B cell (primary cell): ENCODE measurements around the gene MCEE.

Experiments
- EZH2 ChIP-seq: IDR thresholded peaks from 2 replicates; pipeline ENCODE4 v1.6.1; 2012; ENCODE audit warnings: borderline replicate concordance, low read depth, mild to moderate bottlenecking, moderate library complexity, low read length; ENCODE audit not compliant: insufficient read depth, poor library complexity, severe bottlenecking
- TF ChIP-seq, protein P1 (sequence below): fragments of 200-600 bp; IDR thresholded peaks from one replicate; pipeline ENCODE4 v1.8.0; 2022; ENCODE audit warnings: antibody characterized with exemption, mild to moderate bottlenecking

DNA sequence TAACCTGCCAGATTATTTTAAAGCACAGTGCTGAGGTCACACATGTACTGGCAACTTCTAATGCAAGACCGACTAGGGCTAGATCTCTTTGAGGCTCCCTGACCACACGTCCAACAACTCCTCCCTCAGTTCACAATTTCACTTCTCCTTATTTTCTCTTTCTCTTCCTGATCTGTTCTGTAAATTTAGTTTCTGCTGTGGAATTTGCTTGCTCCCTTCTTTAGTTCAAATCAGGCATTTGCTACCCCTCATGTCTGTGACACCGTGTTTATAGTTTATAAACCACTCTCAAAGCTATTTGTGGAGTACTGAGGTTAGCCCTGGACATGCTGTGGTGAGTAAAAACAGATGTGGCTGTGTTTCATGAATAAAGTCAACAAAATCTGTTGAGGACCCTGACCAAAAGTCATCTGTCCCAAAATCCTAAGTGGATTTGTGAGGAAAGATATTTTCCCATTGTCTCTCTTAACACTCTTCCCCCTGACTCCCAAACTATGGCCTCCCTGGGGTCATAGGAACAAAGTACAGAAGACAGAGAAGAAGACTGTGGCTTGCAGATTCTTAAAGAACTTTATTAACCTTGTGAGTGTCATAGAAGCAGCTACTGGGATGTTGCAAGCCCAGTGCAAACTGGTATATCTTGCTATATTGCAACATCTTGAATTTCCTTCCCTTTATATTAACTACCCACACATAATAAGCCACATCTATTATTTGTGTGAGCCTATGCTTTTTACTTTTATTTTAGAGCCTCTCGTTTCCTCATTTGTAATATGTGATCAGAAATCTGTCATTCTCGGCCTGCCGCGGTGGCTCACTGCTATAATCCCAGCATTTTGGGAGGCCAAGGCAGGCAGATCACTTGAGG lies 65.0 kb downstream of the MCEE start:
- TF ChIP-seq, protein P1, sequence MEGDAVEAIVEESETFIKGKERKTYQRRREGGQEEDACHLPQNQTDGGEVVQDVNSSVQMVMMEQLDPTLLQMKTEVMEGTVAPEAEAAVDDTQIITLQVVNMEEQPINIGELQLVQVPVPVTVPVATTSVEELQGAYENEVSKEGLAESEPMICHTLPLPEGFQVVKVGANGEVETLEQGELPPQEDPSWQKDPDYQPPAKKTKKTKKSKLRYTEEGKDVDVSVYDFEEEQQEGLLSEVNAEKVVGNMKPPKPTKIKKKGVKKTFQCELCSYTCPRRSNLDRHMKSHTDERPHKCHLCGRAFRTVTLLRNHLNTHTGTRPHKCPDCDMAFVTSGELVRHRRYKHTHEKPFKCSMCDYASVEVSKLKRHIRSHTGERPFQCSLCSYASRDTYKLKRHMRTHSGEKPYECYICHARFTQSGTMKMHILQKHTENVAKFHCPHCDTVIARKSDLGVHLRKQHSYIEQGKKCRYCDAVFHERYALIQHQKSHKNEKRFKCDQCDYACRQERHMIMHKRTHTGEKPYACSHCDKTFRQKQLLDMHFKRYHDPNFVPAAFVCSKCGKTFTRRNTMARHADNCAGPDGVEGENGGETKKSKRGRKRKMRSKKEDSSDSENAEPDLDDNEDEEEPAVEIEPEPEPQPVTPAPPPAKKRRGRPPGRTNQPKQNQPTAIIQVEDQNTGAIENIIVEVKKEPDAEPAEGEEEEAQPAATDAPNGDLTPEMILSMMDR: no peak
- no peak for TF ChIP-seq EZH2
